ENCODE results near the gene ATOH8.

- TF ChIP-seq EZH2 (IDR thresholded peaks at IDR 0.05; ENCODE audit: borderline replicate concordance, low read depth, low read length, severe bottlenecking): no peak
- TF ChIP-seq CTCF (IDR thresholded peaks at IDR 0.05; ENCODE audit: borderline replicate concordance, extremely low read depth, low read length, poor library complexity, severe bottlenecking): no peak
These were observed 23.8 kb upstream of the ATOH8 start for GRCh38 chr2:85729825-85730510.

Data from DND-41 (cell line).